K562 (cell line): ENCODE data around the gene RNASE4. TPM values are rescaled to one million over a fixed set of nuclear protein-coding genes. Genes with fewer than 3 reads are reported as not detected.
"Not testable (repeated sequence)": the region's sequence is repeated elsewhere in the genome, so short reads cannot be mapped to it uniquely, and the experiment has no call there.

ENCODE experiments used
- ATAC-seq: fragments of 200-7000 bp; cut with Tn5 transposase; 3 replicates; pipeline ENCODE4 v1.9.1; 2020; ENCODE audit warnings: moderate library complexity
- BruUV-seq: library from RNA; stranded (reverse); fragments of 400-500 nt; replicated peaks from 2 replicates; lab custom pipeline; 2021; lab: Mats Ljungman, UMichigan
- CTCF ChIA-PET: fragments of 300-600 bp; formaldehyde crosslinking; extraction: SDS; loops from one replicate; lab custom pipeline; 2021; ENCODE audit warnings: low intra/inter-chr PET ratio; lab: Yijun Ruan, JAX
- POLR2A ChIA-PET: fragments of 300-600, 350-650 bp; sonication (Branson Sonifier 250); formaldehyde crosslinking; extraction: SDS; loops from one replicate; lab custom pipeline; 2021; ENCODE audit warnings: antibody characterized with exemption, inconsistent platforms; lab: Yijun Ruan, JAX
- DNase-seq, 4 experiments: peaks; one replicate each; pipeline versions ENCODE4 v3.0.0 to v3.0.0-alpha.2; 2011 to 2018; ENCODE audit warnings: low spot score in 3 of 4, mixed read lengths in 3 of 4; ENCODE audit errors: extremely low read depth in 1 of 4
- FAIRE-seq: peaks from 2 replicates; lab custom pipeline; 2011; peaks lifted over from hg19 to GRCh38; lab: Jason Lieb, UNC
- H2AFZ ChIP-seq: 2 replicates; pipeline ENCODE4 v1.6.0; 2011; ENCODE audit warnings: low read depth, low read length, control low read depth, inconsistent platforms
- H3K27ac ChIP-seq: fragments of 200-600 bp; 3 replicates; pipeline ENCODE4 v1.8.0; 2011; ENCODE audit warnings: low read depth, mild to moderate bottlenecking, control low read depth, inconsistent platforms, low read length, moderate library complexity, mixed read lengths; ENCODE audit errors: extremely low read depth
- H3K27me3 ChIP-seq, 2 experiments: fragments of 300-600 bp in 1 of 2; 2 replicates in 1 of 2; 3 replicates in 1 of 2; pipeline versions ENCODE4 v1.6.0 to v1.8.0; 2011; ENCODE audit warnings: inconsistent platforms in 2 of 2, low read length in 2 of 2, mild to moderate bottlenecking in 1 of 2, mixed read lengths in 1 of 2, moderate library complexity in 1 of 2; ENCODE audit not compliant: control insufficient read depth in 2 of 2, insufficient read depth in 2 of 2
- H3K36me3 ChIP-seq: fragments of 300-600 bp; 3 replicates; pipeline ENCODE4 v1.8.0; 2011; ENCODE audit warnings: mild to moderate bottlenecking, low read length, inconsistent platforms; ENCODE audit not compliant: control insufficient read depth, insufficient read depth
- H3K4me1 ChIP-seq, 2 experiments: fragments of 200-600 bp in 1 of 2; replicated peaks in 1 of 2; 2 replicates in 1 of 2; 3 replicates in 1 of 2; pipeline versions ENCODE4 v1.5.1 to v1.8.0; 2011; ENCODE audit warnings: inconsistent platforms in 2 of 2, low read length in 2 of 2, mild to moderate bottlenecking in 1 of 2, mixed read lengths in 1 of 2, moderate library complexity in 1 of 2; ENCODE audit not compliant: control insufficient read depth in 2 of 2, insufficient read depth in 2 of 2
- H3K4me2 ChIP-seq: 2 replicates; pipeline ENCODE4 v1.6.1; 2011; ENCODE audit warnings: low read length, control low read depth, inconsistent platforms, mixed read lengths; ENCODE audit not compliant: insufficient read depth
- H3K4me3 ChIP-seq: fragments of 200-600 bp; sonication (generic), shearing (Covaris generic); 2 replicates; pipeline ENCODE4 v1.5.1; 2016; ENCODE audit warnings: control low read depth, inconsistent platforms
- H3K79me2 ChIP-seq: fragments of 200-600 bp; 3 replicates; pipeline ENCODE4 v1.8.0; 2011; ENCODE audit warnings: low read length, inconsistent platforms; ENCODE audit not compliant: control insufficient read depth, insufficient read depth
- H3K9ac ChIP-seq, 2 experiments: 2 replicates each; pipeline versions ENCODE4 v1.6.0 to v1.6.1; 2011; ENCODE audit warnings: low read depth in 2 of 2, low read length in 2 of 2, control low read depth in 1 of 2, inconsistent platforms in 1 of 2, mild to moderate bottlenecking in 1 of 2, mixed read lengths in 1 of 2; ENCODE audit not compliant: insufficient read depth in 1 of 2
- H3K9me1 ChIP-seq: one replicate; pipeline ENCODE4 v1.6.0; 2011; ENCODE audit warnings: inconsistent platforms, mild to moderate bottlenecking, low read length, moderate library complexity; ENCODE audit not compliant: control insufficient read depth, insufficient read depth
- H3K9me3 ChIP-seq: replicated peaks from 2 replicates; pipeline ENCODE4 v1.5.1; 2011; ENCODE audit warnings: low read depth, low read length, inconsistent platforms; ENCODE audit not compliant: control insufficient read depth, insufficient read depth
- H4K20me1 ChIP-seq: replicated peaks from 2 replicates; pipeline ENCODE4 v1.6.1; 2011; ENCODE audit warnings: low read length, inconsistent platforms, mixed read lengths; ENCODE audit not compliant: control insufficient read depth, insufficient read depth
- ZBTB17 ChIP-seq: fragments of 450-650 bp; formaldehyde crosslinking; IDR thresholded peaks from 2 replicates; pipeline ENCODE4 v1.4.0; 2020; ENCODE audit warnings: mild to moderate bottlenecking
- WGBS: fragments of 100-300 bp; shearing (Covaris generic); methylation state at CpG from one replicate; pipeline ENCODE4 v1.1.6; 2016; ENCODE audit warnings: low coverage, mixed read lengths; ENCODE audit not compliant: insufficient coverage; ENCODE audit errors: missing lambda C conversion rate; 5-methylcytosine and 5-hydroxymethylcytosine counted together
- in situ Hi-C: fragments of 300-500 bp; cut with MboI; formaldehyde crosslinking; loops from 4 replicates; pipeline ENCODE4 v1.15.0; 2018; ENCODE audit warnings: inconsistent platforms, mixed read lengths
- intact Hi-C: fragments of 100-400 bp; cut with micrococcal nuclease; formaldehyde crosslinking; loops from 2 replicates; pipeline ENCODE4 v1.14.2; 2022
- polyA plus RNA-seq, 8 experiments: library from polyadenylated mRNA; depleted of rRNA in 4 of 8; stranded (reverse) in 5 of 8; unstranded in 3 of 8; fragments of >200 nt; fragmentation: Nextera tagmentation in 2 of 8; fragmentation: Illumina TruSeq in 1 of 8; extraction: Ambion mirVana in 2 of 8; extraction: Trizol in 1 of 8; gene quantifications; 2 replicates each; pipeline versions ENCODE4 v1.2.1 to v1.2.3, GENCODE V29; 2011 to 2014; ENCODE audit warnings: inconsistent platforms in 1 of 8, missing spikeins in 1 of 8
- total RNA-seq, 7 experiments: library from RNA; depleted of rRNA in 6 of 7; stranded (reverse); fragments of >200 nt in 6 of 7; fragmentation: Illumina TruSeq in 2 of 7; extraction: Trizol in 2 of 7; gene quantifications; 2 replicates each; pipeline versions ENCODE4 v1.2.1 to v1.2.3, GENCODE V29; 2011 to 2021; ENCODE audit warnings: low replicate concordance in 1 of 7
- TF ChIP-seq, protein P1 (sequence below): sonication (generic); formaldehyde crosslinking; IDR thresholded peaks from 2 replicates; pipeline ENCODE4 v1.8.0; 2022; ENCODE audit warnings: mild to moderate bottlenecking, missing genetic modification reagents, borderline replicate concordance

Gene RNASE4
- total and polyA plus RNA-seq, 9 of the 15 experiments (the other 6 are each of a cell fraction or from before 2014, with no cell fraction given): 0.09 to 0.22 (median 0.13) TPM; not detected in 2

DNA sequence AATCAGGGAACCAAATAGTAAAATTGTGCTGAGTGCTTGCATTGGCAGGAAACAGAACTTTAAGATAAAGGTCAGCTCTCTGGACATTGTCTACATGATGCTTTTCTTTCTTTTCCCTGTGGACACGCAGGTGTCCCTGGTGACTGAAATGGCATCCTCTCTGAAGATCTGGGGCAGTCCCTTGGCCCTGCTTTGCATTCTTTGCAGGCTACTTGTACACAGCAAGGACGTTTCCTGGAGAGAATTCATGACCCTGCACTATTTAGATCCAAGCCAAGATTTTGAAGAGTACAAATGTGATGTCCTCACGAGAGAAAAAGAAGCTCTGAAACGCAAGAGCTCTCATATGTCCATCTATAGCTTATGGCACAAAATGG, 50.1 kb downstream of the RNASE4 start (continued):
- TF ChIP-seq ZBTB17 (CRISPR knock-in tag): no peak
- TF ChIP-seq, protein P1, sequence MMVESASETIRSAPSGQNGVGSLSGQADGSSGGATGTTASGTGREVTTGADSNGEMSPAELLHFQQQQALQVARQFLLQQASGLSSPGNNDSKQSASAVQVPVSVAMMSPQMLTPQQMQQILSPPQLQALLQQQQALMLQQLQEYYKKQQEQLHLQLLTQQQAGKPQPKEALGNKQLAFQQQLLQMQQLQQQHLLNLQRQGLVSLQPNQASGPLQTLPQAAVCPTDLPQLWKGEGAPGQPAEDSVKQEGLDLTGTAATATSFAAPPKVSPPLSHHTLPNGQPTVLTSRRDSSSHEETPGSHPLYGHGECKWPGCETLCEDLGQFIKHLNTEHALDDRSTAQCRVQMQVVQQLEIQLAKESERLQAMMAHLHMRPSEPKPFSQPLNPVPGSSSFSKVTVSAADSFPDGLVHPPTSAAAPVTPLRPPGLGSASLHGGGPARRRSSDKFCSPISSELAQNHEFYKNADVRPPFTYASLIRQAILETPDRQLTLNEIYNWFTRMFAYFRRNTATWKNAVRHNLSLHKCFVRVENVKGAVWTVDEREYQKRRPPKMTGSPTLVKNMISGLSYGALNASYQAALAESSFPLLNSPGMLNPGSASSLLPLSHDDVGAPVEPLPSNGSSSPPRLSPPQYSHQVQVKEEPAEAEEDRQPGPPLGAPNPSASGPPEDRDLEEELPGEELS: no peak

DNA sequence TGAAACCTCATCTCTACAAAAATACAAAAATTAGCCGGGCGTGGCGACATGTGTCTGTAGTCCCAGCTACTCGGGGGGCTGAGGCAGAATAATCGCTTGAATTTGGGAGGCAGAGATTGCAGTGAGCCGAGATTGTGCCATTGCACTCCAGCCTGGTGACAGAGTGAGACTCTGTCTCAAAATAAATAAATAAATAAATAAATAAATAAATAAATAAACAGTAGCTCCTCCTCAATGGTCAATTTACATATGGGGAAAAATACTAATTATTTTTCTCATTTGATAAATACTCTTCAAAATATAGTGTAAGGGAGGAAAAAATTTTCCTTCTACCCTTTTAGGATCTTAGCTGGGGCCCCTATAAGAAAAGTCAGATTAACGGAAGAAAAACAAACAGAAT, 53.9 kb downstream of the RNASE4 start:
- H3K4me2 ChIP-seq, H4K20me1 ChIP-seq, DNase-seq, CTCF ChIA-PET, H3K9me1 ChIP-seq, H3K36me3 ChIP-seq, H3K79me2 ChIP-seq, H2AFZ ChIP-seq, H3K4me3 ChIP-seq, H3K9me3 ChIP-seq, H3K27me3 ChIP-seq, FAIRE-seq, H3K9ac ChIP-seq, intact Hi-C loops, BruUV-seq, POLR2A ChIA-PET, in situ Hi-C loops, H3K27ac ChIP-seq, ATAC-seq, H3K4me1 ChIP-seq: not testable (repeated sequence)
- 20% methylated on average over 7 of the region's 7 CpGs for WGBS
